Stimulated activated CD8-positive, alpha-beta memory T cell treated with anti-CD3 and anti-CD28 coated beads, Interleukin-7, amount 100 ng/mL, for 1 hour (primary cell): Measurements from ENCODE around the gene TMEM204.

Experiments used
- DNase-seq, 2 donors: peaks; one replicate each; pipeline ENCODE4 v3.0.0-alpha.2; 2020; ENCODE audit warnings: low read depth in 2 of 2

TMEM204 gene

GRCh38 chr16:1538804-1539520 lies 5.5 kb downstream of the TMEM204 start:
- DNase-seq = no peak

- no peak for DNase-seq
Measured at GRCh38 chr16:1539720-1540555, 6.5 kb downstream of the TMEM204 start.

GRCh38 chr16:1540556-1540855 lies 7.0 kb downstream of the TMEM204 start:
- no peak for DNase-seq

DNA sequence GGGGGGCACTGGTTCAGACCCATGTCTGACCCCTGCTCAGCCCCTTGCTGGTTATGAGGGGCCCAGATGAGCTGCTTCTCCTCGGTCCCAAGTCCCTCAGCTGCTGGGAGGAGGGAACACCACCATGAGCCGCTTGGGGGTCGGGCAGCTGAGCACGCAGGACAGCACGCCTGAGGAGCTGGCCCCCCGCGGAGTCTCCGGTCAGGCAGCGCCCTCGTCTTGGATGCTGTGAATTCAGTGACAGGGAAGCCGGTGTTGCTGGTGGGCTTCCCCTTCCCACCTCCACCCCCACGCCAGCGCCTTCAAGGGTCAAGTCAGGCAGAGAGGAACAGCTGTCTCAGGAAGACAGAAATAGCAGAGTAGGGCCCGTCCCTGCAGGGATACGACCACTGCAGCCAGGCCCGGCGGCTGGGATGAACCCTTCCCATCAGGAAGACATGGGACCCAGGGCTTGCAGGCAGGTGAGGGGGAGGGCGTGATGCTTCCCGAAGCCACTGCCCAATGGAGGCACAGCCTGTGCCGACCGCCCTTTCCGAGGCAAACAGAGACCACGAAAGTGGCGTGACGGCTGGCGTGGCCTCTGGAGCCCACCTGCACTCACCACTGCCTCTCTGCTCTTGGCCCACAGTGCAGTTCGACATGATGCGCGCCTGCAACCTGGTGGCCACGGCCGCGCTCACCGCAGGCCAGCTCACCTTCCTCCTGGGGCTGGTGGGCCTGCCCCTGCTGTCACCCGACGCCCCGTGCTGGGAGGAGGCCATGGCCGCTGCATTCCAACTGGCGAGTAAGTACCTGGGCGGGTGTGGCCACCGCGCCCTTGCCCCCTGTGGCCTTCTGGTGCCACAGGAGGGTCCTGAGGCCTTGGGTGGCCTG lies 8.1 kb downstream of the TMEM204 start:
- no peak for DNase-seq

GRCh38 chr16:1542166-1542500 lies 8.7 kb downstream of the TMEM204 start:
- no peak for DNase-seq

- DNase-seq = no peak
Measured at GRCh38 chr16:1542533-1542932, 9.1 kb downstream of the TMEM204 start.

DNA sequence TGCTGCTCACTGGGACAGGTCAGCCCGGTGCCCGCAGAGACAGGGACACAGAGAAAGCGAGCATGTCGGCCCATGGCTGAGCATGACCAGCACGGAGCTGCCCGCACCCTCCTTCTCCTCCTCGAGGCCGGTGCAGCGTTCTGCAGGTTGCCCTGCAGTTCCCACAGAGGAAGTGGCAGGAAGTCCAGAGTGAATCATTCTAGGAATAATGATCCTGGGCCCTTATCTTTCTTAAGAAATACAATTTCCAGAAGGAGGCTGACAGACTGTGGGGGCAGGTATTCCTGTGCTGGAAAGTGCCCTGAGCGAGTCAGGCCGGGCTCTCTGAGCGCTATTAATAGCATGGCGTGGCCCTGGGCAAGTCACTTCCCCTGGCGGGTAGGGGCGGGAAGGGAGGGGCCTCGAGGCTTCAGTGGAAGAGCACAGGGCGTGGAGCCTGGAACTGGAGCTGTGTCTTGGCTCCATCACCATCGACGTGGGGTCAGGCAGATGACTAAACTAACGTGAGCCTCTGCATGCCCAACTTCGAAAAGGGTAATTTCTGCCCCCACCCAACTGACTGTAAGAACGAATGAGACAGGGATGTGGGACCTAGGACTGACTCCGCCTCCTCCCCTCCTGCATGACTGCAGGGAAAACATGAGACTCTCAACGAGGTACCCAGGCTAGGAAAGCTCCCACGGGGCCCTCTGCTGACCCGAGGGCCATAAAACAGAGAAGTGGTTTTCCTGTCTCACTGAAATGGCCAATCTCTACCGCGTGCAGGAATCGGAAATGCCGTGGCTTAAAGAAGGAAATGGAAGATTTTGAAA lies 9.8 kb downstream of the TMEM204 start:
- DNase-seq = no peak

DNA sequence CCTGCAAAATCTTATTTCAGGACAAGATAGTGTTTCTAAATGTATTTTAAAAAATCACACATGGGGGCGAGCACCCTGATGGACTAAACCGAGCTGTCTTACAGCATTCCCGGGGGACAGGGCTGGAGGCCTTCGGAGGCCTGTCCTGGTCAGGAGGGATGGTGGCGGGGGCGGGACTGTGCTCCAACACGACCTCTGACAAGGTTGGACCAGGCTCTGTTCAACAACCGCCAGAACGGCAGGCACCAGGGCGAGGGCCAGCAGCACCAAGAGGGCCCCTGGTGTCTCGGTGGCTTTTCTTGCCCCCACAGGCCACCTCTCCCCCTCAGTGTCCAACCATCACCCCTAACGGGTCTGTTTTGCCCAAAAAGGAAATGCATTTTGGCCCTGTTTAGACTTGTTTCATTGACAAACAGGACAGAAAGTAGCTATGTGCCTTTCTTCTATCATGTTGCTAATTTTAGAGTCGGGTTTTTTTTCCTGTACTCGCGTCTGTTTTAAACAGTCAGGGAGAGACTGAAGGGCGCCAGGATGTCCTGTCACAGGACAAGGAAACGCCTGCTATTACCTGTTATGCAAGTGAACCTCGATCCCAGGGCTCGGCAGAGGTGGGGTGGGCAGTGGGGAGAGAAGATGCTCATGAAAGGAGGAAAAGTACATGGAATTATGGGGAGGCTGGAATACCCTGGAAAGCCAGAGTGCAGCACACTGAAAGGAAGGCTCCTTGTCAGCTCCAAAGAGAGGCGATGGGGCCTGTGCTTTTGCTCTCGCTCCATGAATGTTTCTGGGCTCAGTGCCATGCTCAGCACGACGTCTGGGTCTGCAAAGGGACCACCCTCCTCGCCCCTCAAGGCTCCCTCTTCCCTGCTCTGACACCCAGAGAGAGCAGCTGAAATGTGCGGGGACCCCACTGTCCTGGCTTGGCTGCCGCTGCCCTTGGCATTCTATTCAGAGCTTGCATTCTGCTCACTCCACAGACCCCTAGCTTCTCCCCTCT lies 11.9 kb downstream of the TMEM204 start:
- no peak for DNase-seq

GRCh38 chr16:1546430-1546829 lies 13.0 kb downstream of the TMEM204 start:
- no peak for DNase-seq

DNA sequence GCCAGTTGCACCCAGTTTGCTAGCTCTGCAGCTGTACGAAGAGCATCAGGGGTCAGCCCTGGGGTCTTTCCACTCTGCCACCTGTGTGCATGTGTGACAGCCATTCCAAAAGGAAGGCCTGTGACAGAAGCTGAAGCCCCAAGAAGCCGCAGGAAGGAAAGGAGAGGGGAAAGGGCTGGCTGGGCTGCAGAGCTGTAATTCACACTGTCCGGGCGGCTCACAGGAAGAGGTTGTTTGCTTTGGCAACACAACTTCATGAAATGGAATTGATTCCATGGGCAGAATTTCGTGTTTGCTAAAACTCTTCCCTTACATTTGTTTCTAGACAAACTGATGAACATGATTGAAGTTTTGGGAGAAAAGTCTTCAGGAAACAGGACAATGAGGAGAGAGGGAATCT lies 14.8 kb downstream of the TMEM204 start:
- no peak for DNase-seq

- DNase-seq = no peak
Measured at GRCh38 chr16:1548727-1549126, 15.3 kb downstream of the TMEM204 start.

- DNase-seq = no peak
Measured at GRCh38 chr16:1550069-1550468, 16.6 kb downstream of the TMEM204 start.

- no peak for DNase-seq
Measured at GRCh38 chr16:1550696-1551095, 17.2 kb downstream of the TMEM204 start.

DNA sequence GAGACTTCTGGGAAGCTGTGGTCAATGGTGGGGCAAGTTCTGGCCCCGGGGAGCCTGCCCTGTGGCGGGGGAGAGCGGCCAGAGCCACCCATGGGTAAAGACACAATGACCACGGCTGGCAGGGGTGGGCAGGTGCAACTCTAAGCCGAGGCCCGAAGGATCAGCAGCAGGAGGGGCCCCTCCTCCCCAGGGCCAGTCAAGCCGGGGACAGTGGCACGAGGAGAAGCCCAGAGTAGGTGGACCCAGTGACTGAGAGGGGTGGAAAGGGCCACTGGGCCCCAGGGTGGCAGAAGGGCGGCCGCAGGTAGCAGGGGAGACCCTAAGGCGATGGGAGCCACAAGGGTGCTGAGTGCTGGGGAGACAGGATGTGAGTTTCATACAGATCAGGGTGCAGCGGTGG lies 17.7 kb downstream of the TMEM204 start:
- no peak for DNase-seq

GRCh38 chr16:1552129-1552528 lies 18.7 kb downstream of the TMEM204 start:
- no peak for DNase-seq

GRCh38 chr16:1553946-1554825 lies 20.7 kb downstream of the TMEM204 start:
- DNase-seq = no peak

DNA sequence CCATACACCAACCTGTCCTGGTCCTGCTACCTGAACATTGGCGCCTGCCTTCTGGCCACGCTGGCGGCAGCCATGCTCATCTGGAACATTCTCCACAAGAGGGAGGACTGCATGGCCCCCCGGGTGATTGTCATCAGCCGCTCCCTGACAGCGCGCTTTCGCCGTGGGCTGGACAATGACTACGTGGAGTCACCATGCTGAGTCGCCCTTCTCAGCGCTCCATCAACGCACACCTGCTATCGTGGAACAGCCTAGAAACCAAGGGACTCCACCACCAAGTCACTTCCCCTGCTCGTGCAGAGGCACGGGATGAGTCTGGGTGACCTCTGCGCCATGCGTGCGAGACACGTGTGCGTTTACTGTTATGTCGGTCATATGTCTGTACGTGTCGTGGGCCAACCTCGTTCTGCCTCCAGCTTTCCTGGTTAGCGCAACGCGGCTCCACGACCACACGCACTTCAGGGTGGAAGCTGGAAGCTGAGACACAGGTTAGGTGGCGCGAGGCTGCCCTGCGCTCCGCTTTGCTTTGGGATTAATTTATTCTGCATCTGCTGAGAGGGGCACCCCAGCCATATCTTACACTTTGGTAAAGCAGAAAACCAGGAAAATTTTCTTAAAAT lies 21.5 kb downstream of the TMEM204 start:
- DNase-seq = no peak

DNA sequence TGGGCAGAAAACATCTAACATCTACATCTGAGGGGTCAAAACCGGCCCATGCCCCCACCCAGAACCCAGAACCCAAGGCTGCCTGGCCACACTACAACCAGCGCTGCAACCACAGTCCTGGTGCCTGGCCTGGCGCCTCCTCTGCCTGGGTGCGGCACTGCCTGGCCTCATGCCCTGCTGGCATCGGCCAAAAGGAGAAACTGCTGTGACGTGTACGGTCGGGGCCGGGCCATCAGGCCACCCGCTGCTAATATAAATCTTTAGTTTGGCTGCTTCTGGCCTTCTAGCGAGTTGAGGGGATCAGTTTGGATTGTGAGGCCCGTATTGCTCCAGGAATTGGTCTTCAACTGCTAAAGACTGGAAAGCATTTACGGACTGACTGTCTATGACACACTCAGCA lies 22.8 kb downstream of the TMEM204 start:
- no peak for DNase-seq

DNA sequence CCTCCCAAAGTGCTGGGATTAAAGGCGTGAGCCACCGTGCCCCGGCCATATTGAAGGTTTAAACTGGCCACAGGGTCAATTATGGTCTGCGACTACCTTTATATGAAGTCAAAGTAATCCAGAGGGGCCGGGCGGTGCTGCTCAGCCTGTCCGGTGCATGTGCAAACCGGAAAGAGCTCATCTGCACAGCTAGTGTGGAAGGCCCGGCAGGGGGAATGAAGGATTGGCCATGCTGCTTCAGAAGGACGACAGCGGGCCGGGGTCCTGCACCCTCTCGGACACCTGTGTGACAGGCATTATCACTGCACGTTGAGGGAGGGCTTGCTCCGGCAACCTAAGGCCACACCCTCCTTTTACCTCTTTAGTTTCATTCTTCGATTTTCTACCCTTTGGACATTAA lies 23.6 kb downstream of the TMEM204 start:
- no peak for DNase-seq
